SK-N-SH treated with all-trans-retinoic acid at 6 μM for 48 hours (cell line): Measurements from ENCODE around the gene ZNF512.

Experiments
- CSDC2 ChIP-seq: fragments of 250-450 bp; sonication (Bioruptor Pico); IDR thresholded peaks from 2 replicates; pipeline ENCODE4 v1.5.0; 2020; ENCODE audit warnings: mild to moderate bottlenecking, moderate library complexity
- ZFP30 ChIP-seq: fragments of 450-650 bp; formaldehyde crosslinking; IDR thresholded peaks from 2 replicates; pipeline ENCODE4 v1.5.0; 2022; ENCODE audit warnings: mild to moderate bottlenecking, moderate library complexity
- TF ChIP-seq, protein P1 (sequence below): fragments of 250-450 bp; sonication (Bioruptor Pico); IDR thresholded peaks from 2 replicates; pipeline ENCODE4 v1.5.0; 2020; ENCODE audit warnings: mild to moderate bottlenecking, moderate library complexity
- TF ChIP-seq, protein P2 (sequence below): fragments of 250-450 bp; sonication (Bioruptor Pico); IDR thresholded peaks from 2 replicates; pipeline ENCODE4 v1.8.0; 2021; ENCODE audit warnings: low read depth, mild to moderate bottlenecking, moderate library complexity, borderline replicate concordance

DNA sequence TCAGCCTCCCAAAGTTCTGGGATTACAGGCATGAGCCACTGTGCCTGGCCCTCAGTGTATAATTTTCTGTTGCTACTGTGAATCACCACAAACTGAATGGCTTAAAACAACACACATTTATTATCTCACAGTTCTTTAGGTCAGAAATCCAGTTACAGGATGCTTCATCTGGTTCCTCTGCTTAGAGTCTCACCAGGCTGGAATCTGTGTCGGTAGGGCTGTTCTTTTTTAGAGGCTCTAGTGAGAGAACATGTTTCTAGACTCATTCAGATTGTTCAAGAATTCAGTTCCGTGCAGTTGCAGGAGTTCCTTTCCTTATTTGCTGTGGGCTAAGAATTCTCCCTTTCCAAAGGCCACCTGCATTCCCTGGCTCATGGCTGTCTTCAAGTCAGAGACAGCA is 23.8 kb downstream of the ZNF512 start:
- no peak for TF ChIP-seq ZFP30 (CRISPR knock-in tag)
- TF ChIP-seq, protein P1, sequence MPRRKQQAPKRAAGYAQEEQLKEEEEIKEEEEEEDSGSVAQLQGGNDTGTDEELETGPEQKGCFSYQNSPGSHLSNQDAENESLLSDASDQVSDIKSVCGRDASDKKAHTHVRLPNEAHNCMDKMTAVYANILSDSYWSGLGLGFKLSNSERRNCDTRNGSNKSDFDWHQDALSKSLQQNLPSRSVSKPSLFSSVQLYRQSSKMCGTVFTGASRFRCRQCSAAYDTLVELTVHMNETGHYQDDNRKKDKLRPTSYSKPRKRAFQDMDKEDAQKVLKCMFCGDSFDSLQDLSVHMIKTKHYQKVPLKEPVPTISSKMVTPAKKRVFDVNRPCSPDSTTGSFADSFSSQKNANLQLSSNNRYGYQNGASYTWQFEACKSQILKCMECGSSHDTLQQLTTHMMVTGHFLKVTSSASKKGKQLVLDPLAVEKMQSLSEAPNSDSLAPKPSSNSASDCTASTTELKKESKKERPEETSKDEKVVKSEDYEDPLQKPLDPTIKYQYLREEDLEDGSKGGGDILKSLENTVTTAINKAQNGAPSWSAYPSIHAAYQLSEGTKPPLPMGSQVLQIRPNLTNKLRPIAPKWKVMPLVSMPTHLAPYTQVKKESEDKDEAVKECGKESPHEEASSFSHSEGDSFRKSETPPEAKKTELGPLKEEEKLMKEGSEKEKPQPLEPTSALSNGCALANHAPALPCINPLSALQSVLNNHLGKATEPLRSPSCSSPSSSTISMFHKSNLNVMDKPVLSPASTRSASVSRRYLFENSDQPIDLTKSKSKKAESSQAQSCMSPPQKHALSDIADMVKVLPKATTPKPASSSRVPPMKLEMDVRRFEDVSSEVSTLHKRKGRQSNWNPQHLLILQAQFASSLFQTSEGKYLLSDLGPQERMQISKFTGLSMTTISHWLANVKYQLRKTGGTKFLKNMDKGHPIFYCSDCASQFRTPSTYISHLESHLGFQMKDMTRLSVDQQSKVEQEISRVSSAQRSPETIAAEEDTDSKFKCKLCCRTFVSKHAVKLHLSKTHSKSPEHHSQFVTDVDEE, result no peak
- TF ChIP-seq, protein P2, sequence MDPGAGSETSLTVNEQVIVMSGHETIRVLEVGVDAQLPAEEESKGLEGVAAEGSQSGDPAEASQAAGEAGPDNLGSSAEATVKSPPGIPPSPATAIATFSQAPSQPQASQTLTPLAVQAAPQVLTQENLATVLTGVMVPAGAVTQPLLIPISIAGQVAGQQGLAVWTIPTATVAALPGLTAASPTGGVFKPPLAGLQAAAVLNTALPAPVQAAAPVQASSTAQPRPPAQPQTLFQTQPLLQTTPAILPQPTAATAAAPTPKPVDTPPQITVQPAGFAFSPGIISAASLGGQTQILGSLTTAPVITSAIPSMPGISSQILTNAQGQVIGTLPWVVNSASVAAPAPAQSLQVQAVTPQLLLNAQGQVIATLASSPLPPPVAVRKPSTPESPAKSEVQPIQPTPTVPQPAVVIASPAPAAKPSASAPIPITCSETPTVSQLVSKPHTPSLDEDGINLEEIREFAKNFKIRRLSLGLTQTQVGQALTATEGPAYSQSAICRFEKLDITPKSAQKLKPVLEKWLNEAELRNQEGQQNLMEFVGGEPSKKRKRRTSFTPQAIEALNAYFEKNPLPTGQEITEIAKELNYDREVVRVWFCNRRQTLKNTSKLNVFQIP, result no peak
- TF ChIP-seq CSDC2 (CRISPR knock-in tag), result no peak
